ENCODE measurements around the gene APC.

DNA sequence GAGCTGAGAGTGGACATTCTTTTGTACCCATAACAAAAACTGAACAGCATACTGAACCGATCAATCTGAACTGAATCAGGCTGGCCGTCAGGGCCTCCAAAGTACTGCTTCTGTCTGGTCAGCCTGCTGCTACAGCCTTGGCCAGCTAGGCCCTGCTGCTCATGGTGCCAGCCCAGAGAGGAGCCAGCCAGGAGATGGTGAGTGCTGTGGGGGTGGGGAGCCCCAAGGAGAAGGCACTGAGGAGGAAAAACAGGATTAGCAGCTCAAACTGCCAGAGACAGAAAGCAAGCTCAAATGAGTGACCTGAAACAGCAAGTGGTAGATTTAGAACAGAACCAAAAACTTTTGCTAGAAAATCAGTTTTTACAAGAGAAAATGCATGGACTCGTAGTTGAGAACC lies 147.3 kb downstream of the APC start:
- TF ChIP-seq, protein P1, sequence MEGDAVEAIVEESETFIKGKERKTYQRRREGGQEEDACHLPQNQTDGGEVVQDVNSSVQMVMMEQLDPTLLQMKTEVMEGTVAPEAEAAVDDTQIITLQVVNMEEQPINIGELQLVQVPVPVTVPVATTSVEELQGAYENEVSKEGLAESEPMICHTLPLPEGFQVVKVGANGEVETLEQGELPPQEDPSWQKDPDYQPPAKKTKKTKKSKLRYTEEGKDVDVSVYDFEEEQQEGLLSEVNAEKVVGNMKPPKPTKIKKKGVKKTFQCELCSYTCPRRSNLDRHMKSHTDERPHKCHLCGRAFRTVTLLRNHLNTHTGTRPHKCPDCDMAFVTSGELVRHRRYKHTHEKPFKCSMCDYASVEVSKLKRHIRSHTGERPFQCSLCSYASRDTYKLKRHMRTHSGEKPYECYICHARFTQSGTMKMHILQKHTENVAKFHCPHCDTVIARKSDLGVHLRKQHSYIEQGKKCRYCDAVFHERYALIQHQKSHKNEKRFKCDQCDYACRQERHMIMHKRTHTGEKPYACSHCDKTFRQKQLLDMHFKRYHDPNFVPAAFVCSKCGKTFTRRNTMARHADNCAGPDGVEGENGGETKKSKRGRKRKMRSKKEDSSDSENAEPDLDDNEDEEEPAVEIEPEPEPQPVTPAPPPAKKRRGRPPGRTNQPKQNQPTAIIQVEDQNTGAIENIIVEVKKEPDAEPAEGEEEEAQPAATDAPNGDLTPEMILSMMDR (IDR thresholded peaks at IDR 0.05) = no peak
- TF ChIP-seq POLR2A (IDR thresholded peaks at IDR 0.05) = no peak

Data from body of pancreas (tissue), 4 donors.